ENCODE data around the gene TUT4.

GRCh38 chr1:52546852-52547251 is 6.0 kb downstream of the TUT4 start:
- TF ChIP-seq GATA3 (IDR thresholded peaks at IDR 0.05; ENCODE audit: low read depth, low read length): no peak
- no peak for TF ChIP-seq GATA2 (IDR thresholded peaks at IDR 0.05; ENCODE audit: low read depth, low read length)
